HG03139 (cell line): Measurements from ENCODE around the gene GAREM1.
"Not testable (repeated sequence)": the region's sequence is repeated elsewhere in the genome, so short reads cannot be mapped to it uniquely, and the experiment has no call there.

Source experiments
- ATAC-seq: cut with Tn5 transposase; IDR thresholded peaks from one replicate; pipeline ENCODE4 v1.9.1; 2021; ENCODE audit not compliant: unreplicated experiment

GAREM1 gene

DNA sequence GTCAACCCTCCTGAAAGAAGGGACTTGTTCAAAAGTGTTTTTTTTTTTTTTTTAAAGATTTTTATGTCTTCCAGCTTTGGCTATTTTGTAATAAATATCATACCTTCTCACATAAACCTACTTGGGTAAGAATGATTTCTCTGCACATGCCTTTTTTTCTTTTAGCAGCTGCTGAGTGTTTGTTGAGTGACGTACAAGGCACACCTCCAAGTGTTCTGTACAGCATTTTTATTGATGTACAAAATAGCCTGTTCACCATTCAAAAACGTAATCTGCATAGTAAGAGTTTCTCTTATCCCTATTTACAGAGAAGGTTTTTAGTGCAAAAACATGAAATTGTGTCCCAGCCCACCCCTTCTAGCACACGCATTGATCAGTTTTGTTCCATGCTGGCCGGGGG is 203.2 kb downstream of the GAREM1 start:
- ATAC-seq: no peak

DNA sequence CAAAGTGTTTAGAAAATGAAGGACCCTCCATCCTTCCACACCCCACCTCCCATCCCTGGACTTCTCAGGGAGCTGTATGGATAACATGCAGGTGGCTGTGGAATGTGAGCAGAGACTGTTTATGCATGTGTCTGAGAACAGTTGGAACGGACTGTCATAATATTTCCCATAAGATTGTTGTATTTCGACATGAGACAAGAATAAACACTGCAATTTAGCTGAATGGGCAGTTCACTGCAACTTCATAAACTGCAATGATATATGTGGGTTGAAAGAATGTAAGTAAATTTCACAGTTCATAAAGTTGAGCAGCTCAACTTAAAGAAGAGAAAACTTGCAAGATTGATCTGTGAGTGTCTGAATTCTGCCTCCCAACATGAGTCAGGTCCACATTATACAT is 206.3 kb downstream of the GAREM1 start:
- ATAC-seq: no peak

DNA sequence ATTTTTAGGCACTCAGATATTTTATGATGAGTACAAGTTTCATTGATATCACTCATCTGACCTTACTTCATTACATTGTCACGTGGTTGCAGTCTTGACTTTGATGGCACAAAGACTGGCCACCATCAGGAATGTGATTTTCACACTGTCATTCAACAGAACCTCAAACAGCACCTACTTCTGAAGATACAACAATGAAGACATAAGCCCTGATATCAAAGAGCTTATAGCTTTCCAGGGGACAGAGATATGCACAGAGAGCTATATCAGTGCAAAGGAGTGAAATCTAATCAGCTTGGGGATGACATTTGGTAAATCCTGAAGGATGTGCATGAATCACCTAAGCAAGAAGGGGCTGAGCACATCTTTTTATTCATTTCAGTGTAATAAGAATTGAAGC is 208.6 kb downstream of the GAREM1 start:
- ATAC-seq: no peak

DNA sequence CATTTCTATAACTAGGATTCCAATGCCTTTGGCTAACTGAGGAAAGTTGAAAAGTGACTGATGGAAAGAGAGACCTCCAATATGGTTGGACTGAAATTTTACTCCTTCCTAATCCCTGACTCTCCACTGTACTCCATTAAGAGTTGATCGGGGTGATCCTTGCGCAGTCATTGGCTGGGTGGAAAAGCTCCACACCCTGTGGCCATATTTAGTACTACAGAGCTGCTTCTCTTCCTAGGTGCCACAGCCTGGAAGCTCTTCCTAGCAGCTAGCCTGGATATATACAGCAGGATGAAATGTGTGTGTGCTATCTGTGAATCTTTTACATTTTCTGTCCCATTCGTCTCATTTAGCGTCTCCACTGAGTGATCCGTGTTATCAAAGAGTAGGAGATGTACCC is 209.7 kb downstream of the GAREM1 start:
- no peak for ATAC-seq

DNA sequence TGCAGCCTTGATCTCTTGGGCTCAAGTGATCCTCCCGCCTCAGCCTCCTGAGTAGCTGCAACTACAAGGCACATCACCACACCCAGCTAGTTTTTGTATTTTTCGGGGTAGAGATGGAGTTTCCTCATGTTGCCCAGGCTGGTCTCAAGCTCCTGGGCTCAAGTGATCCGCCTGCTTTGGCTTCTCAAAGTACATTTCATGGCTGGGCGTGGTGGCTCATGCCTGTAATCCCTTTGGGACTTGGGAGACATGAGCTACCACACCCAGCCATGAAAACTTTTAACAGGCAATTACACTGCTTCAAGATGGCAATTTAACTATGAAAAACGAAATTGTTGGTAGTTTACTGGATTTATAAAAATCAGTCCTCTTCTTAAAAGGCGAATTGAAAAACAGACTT is 211.1 kb downstream of the GAREM1 start:
- ATAC-seq: no peak

DNA sequence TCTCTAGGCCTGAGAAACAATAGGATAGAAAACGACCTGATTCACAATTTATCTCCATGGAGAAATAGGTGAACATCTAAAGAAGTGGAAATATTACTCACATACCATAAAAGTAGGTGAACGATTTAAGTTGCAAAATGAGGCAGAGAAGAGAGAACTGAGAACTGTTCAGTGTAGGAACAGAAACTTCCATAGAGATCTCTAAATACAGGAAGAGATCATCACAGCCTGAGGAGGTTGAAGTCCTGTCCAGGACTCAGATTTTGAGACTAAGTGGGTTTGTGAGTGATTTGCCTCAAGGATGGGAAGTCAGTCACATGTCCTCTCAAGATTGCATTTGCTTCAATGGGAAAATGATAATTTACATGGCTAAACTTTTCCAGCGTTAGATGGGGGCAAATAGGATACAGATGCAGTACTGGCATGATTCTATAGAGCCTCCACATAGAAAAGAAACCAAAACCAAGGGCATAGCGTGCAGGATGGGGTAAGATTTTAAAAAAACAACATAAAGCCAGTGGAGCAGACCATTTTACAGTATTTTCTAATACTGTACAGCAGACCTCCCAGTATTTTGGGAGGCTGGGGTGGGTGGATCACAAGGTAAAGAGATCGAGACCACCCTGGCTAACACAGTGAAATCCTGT is 212.0 kb downstream of the GAREM1 start:
- no peak for ATAC-seq

DNA sequence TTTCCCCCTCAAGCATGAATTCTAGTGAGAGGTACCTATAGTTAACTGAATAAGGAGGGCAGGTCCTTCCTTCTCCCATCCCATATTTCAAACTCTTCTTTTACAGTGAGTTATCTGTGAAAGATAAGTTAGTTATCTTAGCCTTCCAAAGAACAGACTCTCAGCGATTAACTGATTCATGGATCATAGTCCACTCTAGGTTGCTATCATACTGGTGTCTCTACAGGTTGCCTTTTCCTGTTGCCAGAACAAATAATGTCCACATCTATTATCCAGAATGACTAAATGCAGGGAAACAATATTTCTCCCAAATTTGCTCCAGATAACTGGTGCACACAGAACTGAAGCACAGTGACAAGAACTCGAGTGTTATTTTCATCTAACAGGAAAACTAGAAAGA is 212.5 kb downstream of the GAREM1 start:
- no peak for ATAC-seq

DNA sequence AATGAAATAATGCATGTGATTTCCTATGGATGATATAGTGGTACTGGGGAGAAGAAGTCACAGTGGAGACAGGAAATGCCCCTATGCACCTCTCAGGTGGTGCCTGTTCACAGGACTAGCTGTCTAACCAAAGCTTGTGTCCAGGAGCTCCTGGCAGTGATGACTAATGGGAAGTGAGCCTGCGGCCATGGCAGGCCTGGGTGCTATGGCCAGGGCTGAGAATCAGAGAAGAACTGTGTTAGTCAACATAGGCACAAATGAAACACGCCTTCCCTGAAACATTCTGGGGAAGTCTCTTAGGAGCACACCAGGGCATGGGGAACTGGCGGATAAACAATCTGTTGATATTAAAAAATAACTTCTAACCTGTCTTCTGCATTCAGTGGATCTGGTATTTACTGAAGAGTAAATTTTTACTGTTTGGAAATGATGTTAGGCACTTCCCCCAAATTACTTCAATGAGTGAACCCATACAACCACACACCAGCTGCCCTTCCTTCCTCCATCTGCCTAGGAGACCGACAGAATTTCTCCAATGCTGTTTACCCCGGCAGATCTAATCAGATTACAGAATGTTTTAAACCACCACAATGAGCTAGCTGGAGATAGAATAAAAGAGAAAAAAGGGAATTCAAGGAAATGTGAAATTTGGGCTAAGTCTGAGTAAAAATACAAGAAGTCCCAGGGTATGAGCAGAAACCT is 213.4 kb downstream of the GAREM1 start:
- no peak for ATAC-seq

DNA sequence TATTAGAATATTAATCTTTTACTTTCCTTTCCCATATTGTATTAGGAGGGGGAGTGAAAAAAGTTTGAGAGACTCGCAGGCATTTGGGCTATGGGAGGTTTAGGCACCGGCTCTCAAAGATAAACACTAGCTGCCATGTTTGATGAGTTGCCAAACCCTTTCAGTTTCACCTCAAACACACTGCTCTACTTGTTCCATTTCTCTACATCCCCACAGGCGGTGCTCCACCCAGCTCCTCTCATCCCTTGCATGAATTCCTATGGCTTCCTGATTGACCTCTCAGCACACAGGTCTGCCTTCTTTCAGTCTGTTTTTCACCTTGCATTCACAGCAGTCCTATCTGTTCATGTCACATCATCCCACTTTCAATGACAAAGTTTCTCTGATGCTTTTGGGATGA is 215.1 kb downstream of the GAREM1 start:
- ATAC-seq: no peak

DNA sequence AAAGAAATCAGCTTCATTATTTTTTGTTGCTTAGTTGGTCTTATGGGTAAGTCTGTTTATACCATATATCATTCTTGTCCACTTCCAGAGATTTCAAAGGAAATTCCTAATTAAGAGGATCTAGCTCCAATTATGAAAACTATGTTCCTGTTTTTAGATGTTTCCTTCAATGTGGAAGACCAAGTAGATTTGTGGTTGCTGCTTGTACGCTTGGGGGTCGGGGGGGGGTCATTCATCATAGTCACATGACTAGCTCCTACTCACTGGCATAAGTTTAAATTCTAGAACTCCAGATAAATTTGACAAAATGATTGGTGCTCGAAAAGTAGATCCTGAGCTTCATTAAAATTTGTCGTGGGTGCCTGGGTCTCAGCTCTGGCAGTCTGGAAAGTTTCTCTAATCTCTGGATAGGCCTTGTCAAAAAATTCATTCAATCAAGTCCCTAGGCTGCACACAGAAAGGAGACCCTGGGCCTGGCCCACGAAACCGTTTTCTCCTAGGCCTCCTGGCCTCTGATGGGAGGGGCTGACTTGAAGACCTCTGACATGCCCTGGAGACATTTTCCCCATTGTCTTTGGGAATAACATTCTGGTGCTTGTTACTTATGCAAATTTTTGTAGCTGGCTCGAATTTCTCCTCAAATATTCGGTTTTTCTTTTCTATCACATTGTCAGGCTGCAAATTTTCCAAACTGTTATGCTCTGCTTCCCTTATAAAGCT is 218.4 kb downstream of the GAREM1 start:
- ATAC-seq: no peak

DNA sequence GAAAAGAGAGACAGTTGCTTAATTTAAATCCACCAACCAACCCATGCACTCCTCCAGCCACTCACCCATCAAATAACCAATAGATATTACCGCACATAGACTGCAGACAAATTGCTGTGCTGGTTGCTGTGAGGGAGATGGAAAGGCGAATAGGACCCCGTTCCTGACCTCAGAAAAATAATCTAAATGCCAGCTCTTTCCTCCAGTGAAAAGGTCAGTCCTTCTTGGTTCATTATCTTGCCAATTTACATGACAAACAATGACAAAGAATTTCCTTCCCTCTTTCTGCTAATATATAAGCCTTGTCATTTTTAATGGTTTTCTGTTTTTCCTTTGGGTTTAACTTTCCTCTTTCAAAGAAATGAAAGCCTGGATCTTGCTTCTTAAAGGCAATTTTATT is 219.2 kb downstream of the GAREM1 start:
- ATAC-seq: no peak

DNA sequence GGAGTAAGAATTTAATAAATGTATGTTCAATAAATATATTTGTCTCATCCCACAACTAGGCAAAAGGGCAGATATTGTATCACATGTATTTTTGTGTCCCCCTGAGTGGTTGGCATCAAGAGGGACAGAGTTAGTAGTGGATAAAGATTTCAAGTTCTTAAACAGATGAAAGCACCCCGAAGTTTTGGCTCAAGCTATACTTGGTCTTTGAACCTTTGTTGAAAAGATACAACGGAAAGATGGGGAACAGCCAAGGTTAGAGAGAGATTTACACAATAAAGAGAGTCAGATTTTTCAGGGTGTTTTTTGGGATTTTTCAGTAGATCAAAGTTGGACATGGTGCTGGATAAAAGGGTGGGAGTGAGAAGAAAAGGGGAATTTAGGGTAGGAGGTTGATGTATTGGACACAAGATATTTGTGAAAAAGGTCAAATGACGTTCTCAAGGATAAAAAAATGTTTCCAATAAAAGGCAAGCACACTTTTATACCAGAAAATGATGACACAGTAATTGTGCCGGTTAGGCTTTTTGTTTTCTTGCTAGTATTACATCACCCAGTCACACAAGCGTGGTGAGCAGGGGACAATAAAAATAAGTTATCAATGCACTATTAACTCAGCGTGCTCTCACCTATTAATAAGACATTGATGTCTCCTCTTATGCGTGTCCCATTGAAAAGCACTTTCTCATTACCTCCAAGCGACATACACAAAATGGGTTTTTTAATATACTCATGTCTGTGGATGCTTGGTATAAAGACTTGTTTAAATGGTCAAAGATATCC is 221.3 kb downstream of the GAREM1 start:
- ATAC-seq: no peak

DNA sequence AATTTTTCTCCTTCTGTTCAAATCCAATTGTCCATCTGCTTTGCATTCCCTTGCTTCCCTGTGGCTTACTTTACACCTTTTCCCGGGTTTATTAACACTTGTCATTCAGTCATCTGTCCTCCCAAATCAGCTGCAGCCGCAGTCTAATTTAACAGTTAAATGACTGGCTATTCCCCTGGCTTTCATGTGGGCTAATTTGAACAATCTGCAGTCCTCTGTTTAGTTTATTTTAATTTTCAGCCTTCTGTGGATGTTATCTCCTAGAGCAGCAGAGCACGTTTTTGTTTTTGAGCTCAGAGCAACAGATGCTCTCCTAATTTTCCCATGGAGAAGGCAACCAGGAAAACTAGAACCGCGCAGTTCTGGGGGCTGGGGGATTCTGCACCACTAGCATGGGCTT is 225.8 kb downstream of the GAREM1 start:
- ATAC-seq: no peak

DNA sequence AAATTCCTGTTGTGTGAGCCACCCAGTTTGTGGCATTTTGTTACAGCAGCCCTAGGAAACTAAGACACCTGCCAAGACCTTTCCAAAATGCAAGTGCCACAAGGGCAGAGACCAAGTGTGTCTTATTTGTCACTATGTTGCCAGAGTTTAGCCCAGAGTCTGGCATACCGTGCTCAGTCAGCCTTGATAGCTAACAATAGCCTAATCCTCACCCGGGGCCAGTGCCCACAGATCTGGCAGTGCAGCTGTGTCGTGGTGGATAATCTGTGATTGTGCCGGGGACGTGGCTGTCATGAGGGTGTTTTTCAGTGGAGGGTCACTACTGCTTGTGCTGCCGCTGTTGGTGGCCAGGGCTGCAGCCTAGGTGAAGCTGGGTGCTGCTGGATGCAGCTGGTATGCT is 227.3 kb downstream of the GAREM1 start:
- ATAC-seq: no peak

DNA sequence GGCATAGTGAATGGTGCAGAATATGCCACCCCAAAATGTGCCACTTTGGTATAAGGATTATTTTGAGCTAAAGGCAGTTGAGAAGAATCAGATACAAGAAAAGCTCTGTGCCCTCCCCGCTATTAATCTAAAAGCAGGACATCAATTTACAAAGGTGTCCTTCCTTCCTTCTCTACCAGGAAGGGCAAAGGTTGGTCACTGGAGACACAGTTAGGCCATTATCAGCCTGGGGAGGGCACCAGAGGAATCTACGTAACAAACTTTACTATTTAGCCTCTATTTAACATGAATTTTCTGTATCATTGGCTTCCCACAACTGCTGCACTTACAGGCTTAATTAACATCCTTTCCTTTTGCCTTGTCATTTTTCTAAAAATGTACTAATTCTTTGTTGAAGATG is 228.3 kb downstream of the GAREM1 start:
- ATAC-seq: no peak

DNA sequence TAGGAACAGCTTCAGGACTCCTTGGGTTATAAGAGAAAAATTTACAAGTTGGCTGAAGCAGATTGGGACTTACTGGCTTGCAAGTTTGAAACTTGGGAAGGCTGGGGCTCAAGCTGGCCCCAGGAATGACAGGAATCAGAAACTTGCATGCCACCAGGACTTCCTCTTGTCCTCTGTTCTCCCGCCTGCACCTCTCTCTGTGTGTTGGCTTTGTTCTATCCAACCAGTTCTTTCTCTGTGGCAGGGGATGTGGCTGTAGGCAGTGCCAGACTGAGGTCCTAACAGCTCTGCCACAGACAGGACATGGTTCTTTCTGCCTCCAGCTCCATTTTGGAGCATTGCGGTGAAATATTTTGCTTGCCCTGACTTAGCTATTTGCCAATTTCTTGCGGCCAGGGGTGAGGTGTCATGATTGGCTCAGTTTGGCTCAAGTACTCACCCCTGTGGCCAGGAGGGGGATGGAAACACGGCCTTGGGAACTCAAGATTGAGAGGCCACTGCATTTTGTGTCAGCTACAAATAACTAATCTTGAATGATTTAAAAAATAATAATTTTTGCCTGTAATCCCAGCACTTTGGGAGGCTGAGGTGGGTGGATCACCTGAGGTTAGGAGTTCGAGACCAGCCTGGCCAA is 231.9 kb downstream of the GAREM1 start:
- no peak for ATAC-seq

DNA sequence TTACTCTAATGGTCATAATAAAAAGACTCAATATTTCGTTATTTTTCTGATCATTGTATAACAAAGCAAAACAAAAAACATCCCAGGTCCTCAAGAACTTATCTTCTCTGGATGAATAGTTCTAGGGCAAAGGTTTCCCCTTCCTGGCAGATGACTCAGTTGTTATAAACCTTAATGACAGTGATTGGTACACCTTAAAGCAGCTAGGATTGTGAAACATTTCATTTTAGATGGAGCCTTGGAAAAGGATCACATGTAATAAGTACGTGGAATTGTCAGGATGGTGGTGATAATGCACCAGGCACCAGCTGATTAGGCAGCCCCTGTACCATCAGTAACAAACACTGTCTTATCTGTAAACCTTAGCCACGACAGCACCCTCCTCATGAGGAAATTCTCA is 233.6 kb downstream of the GAREM1 start:
- ATAC-seq: no peak

DNA sequence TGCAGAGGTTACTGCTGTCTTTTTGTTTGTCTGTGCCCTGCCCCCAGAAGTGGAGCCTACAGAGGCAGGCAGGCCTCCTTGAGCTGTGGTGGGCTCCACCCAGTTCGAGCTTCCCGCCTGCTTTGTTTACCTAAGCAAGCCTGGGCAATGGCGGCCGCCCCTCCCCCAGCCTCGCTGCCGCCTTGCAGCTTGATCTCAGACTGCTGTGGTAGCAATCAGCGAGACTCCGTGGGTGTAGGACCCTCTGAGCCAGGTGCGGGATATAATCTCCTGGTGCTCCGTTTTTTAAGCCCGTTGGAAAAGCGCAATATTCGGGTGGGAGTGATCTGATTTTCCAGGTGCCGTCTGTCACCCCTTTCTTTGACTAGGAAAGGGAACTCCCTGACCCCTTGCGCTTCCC is 237.3 kb downstream of the GAREM1 start:
- ATAC-seq: not testable (repeated sequence)

DNA sequence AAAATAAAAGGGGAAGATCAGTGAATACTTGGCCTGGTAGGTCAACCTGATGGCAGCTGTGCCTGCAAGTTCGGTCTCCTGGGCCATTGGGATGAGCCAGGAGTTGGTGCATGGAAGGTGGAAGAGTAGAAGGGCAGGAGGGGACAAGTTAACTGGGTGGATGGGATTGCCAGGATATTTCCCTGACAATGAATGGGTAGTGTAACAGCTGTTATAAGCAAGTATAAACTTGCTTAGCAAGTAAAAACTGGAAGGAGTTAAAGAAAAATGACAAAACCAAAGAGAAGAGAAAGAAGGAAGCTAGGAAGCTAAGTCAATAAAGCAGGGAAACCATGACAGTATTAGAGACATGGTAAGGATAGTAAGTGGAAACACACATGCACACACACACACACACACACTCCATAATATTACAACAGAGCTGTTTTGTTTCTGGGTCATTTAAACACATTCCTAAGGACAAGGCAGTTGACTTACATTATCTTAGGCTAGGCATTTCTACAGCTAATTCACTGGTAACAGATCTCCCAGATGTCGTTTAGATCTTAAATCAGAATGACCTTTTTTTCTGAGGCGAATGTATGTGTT is 251.2 kb downstream of the GAREM1 start:
- no peak for ATAC-seq

DNA sequence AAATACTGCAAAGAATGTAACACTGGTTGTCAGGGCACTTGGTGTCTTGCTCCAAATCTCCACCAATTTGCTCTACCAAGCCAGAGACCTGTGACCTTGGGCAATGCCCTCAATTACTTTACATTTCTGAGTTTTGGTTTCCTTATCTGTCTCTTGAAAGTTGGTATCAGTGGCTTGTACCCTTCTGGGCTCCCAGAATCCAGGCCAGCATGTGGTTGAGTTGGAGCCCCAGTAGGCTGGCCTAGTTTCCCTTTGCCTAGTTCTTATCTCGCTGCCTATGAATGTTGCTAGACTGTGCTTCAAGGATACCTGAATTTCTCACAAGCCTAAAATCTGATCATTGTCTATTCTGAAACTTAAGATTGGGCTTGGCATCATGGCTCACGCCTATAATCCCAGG is 254.3 kb downstream of the GAREM1 start:
- no peak for ATAC-seq

DNA sequence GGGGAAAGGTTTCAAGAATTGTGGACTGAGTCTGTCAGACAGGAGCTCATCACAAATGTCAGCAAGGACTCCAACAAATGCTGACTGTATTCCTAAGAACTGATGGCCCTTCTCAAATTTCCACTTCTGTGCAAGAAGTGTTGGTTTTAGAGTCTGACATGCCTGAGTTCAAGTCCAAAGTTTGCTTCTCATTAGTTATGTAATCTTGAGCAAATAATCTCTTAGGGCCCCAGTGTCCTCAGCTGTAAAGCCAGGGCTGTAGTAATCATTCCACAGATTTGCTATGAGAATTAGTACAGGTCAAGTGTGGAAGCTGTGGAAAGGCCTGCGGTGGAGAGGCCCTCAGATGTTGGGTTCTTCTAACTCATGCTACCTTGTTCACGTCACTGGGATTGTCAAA is 257.0 kb downstream of the GAREM1 start:
- ATAC-seq: no peak
